Esophagus muscularis mucosa (tissue), 3 donors: Measurements from ENCODE around the gene GNPAT.

Source experiments
- POLR2A ChIP-seq: fragments of 450-650 bp; IDR thresholded peaks from one replicate; pipeline ENCODE4 v1.6.1; 2017; ENCODE audit warnings: antibody characterized with exemption, moderate library complexity, mild to moderate bottlenecking, low read depth
- POLR2AphosphoS5 ChIP-seq, 2 donors: sonication (generic); formaldehyde crosslinking; IDR thresholded peaks; one replicate each; pipeline ENCODE4 v1.6.1; 2017; ENCODE audit warnings: antibody characterized with exemption in 2 of 2
- TF ChIP-seq, protein P1 (sequence below), 3 experiments: fragments of 200-600 bp in 2 of 3; fragments of 450-650 bp in 1 of 3; sonication (generic) in 2 of 3; IDR thresholded peaks; one replicate each; pipeline ENCODE4 v1.5.1; 2017 to 2019; ENCODE audit warnings: antibody characterized with exemption in 3 of 3, mild to moderate bottlenecking in 2 of 3, moderate library complexity in 1 of 3

DNA sequence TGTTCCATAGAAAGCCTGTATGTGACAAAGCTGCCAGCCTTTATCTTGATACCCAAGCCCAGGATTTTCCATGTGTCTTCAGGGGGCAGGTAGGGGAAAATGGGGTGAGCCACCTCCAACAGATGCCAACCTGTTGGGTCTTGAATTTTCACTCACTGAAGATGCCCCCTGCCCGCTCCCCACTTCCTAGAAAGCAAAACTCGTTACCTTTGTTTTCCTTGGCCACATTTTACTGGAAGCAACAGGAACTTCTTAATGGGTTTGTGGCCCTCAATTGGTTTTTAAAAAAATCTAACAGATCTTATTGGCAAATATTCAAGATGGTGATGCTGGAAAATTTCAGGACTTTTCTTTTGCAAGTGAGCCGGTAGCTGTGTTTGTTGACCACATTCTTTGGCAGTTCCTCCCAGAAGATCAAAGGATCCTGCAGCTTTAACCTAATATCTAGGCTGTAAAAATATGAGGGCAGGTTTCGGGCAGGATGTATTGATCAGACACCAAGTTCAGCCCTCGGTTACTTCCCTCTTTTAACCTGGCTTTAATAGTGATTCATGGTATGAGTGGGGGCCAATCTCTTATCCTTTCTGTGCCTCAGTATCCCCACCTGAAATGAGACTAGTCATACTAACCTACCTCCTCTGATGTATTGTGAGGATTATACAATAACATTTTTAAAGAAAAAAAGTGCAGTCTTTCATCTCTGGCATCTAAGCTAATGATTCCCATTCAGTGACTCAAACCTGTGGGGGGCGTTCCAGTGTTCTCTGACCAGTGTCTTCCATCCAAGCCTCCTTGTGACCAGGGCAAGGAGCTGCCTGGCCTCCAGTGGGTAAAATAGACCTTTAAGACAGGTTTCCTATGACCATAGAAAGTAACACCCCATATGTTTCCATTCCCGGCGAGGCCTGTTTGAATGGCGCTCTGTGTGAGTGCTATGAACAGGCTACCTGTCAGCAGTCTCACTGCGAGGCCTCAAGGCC is 21.3 kb upstream of the GNPAT start:
- TF ChIP-seq POLR2A (no peak), POLR2AphosphoS5 (IDR thresholded peaks at IDR 0.05) (no peak)
- TF ChIP-seq, protein P1, sequence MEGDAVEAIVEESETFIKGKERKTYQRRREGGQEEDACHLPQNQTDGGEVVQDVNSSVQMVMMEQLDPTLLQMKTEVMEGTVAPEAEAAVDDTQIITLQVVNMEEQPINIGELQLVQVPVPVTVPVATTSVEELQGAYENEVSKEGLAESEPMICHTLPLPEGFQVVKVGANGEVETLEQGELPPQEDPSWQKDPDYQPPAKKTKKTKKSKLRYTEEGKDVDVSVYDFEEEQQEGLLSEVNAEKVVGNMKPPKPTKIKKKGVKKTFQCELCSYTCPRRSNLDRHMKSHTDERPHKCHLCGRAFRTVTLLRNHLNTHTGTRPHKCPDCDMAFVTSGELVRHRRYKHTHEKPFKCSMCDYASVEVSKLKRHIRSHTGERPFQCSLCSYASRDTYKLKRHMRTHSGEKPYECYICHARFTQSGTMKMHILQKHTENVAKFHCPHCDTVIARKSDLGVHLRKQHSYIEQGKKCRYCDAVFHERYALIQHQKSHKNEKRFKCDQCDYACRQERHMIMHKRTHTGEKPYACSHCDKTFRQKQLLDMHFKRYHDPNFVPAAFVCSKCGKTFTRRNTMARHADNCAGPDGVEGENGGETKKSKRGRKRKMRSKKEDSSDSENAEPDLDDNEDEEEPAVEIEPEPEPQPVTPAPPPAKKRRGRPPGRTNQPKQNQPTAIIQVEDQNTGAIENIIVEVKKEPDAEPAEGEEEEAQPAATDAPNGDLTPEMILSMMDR (IDR thresholded peaks at IDR 0.05) = no peak
